ENCODE data around the gene PLEKHO1. TPM values are rescaled to one million over a fixed set of nuclear protein-coding genes. Genes with fewer than 3 reads are reported as not detected.
"Not testable (repeated sequence)": the region's sequence is repeated elsewhere in the genome, so short reads cannot be mapped to it uniquely, and the experiment has no call there.

PLEKHO1 gene
- total and polyA plus RNA-seq, 2 donors, result 74.8 to 119 TPM

GRCh38 chr1:150192012-150192411, 42.3 kb downstream of the PLEKHO1 start:
- Histone ChIP-seq H3K4me1 (ENCODE audit: control insufficient read depth in 2 of 2, insufficient read depth in 2 of 2, low read length in 2 of 2) (peaks cover 0 to 4% of the 10 kb centered on the region in 2 donors), H3K27ac (ENCODE audit: low read depth in 1 of 2, low read length in 1 of 2) (no peak overlapping the region), H3K36me3 (ENCODE audit: control insufficient read depth in 2 of 2, insufficient read depth in 2 of 2, low read length in 1 of 2) (no peaks in the 10 kb centered on the region), H3K9me3 (ENCODE audit: control insufficient read depth in 2 of 2, insufficient read depth in 1 of 2, low read length in 1 of 2) (no peaks in the 10 kb centered on the region), H3K27me3 (ENCODE audit: control insufficient read depth in 2 of 2, insufficient read depth in 1 of 2, low read length in 1 of 2) (no peaks in the 10 kb centered on the region), H3K4me3 (ENCODE audit: low read length in 2 of 2) (no peak overlapping the region)
- DNase-seq (ENCODE audit: low read depth in 6 of 9, low spot score in 9 of 9), result no peak
- 92% methylated on average over 2 of the region's 2 CpGs for WGBS

GRCh38 chr1:150194381-150195031, 44.8 kb downstream of the PLEKHO1 start:
- Histone ChIP-seq H3K27ac (ENCODE audit: low read depth in 1 of 2, low read length in 1 of 2) (no peak overlapping the region), H3K27me3 (ENCODE audit: control insufficient read depth in 2 of 2, insufficient read depth in 1 of 2, low read length in 1 of 2) (no peaks in the 10 kb centered on the region), H3K36me3 (ENCODE audit: control insufficient read depth in 2 of 2, insufficient read depth in 2 of 2, low read length in 1 of 2) (no peaks in the 10 kb centered on the region), H3K9me3 (ENCODE audit: control insufficient read depth in 2 of 2, insufficient read depth in 1 of 2, low read length in 1 of 2) (no peaks in the 10 kb centered on the region), H3K4me3 (ENCODE audit: low read length in 2 of 2) (no peak overlapping the region), H3K4me1 (ENCODE audit: control insufficient read depth in 2 of 2, insufficient read depth in 2 of 2, low read length in 2 of 2) (no peaks in the 10 kb centered on the region)
- DNase-seq (ENCODE audit: low read depth in 6 of 9, low spot score in 9 of 9), result no peak
- WGBS, result 97% methylated on average over 4 of the region's 4 CpGs

GRCh38 chr1:150196417-150196816, 46.7 kb downstream of the PLEKHO1 start:
- no peaks in the 10 kb centered on the region for H3K36me3 ChIP-seq (ENCODE audit: control insufficient read depth in 2 of 2, insufficient read depth in 2 of 2, low read length in 1 of 2)
- 94% methylated on average over 1 of the region's 1 CpG for WGBS
- no peak overlapping the region for H3K27ac ChIP-seq (ENCODE audit: low read depth in 1 of 2, low read length in 1 of 2)
- H3K4me1 ChIP-seq (ENCODE audit: control insufficient read depth in 2 of 2, insufficient read depth in 2 of 2, low read length in 2 of 2), result no peaks in the 10 kb centered on the region
- H3K9me3 ChIP-seq (ENCODE audit: control insufficient read depth in 2 of 2, insufficient read depth in 1 of 2, low read length in 1 of 2), result no peaks in the 10 kb centered on the region
- DNase-seq (ENCODE audit: low read depth in 6 of 9, low spot score in 9 of 9), result no peak
- no peaks in the 10 kb centered on the region for H3K27me3 ChIP-seq (ENCODE audit: control insufficient read depth in 2 of 2, insufficient read depth in 1 of 2, low read length in 1 of 2)
- H3K4me3 ChIP-seq (ENCODE audit: low read length in 2 of 2), result no peak overlapping the region

GRCh38 chr1:150207281-150207971, 57.7 kb downstream of the PLEKHO1 start:
- DNase-seq (ENCODE audit: low read depth in 6 of 9, low spot score in 9 of 9), result no peak
- 98% methylated on average over 7 of the region's 7 CpGs for WGBS
- Histone ChIP-seq H3K4me3 (ENCODE audit: low read length in 2 of 2) (no peak overlapping the region), H3K4me1 (ENCODE audit: control insufficient read depth in 2 of 2, insufficient read depth in 2 of 2, low read length in 2 of 2) (no peaks in the 10 kb centered on the region), H3K9me3 (ENCODE audit: control insufficient read depth in 2 of 2, insufficient read depth in 1 of 2, low read length in 1 of 2) (no peaks in the 10 kb centered on the region), H3K27ac (ENCODE audit: low read depth in 1 of 2, low read length in 1 of 2) (no peak overlapping the region), H3K27me3 (ENCODE audit: control insufficient read depth in 2 of 2, insufficient read depth in 1 of 2, low read length in 1 of 2) (no peaks in the 10 kb centered on the region), H3K36me3 (ENCODE audit: control insufficient read depth in 2 of 2, insufficient read depth in 2 of 2, low read length in 1 of 2) (no peaks in the 10 kb centered on the region)

GRCh38 chr1:150208460-150208859, 58.7 kb downstream of the PLEKHO1 start:
- WGBS, result 97% methylated on average over 6 of the region's 6 CpGs
- not testable (repeated sequence) for DNase-seq (ENCODE audit: low read depth in 6 of 9, low spot score in 9 of 9); H3K27me3 ChIP-seq (ENCODE audit: control insufficient read depth in 2 of 2, insufficient read depth in 1 of 2, low read length in 1 of 2)

More at GRCh38 chr1:150208460-150208859, 58.7 kb downstream of the PLEKHO1 start:
- H3K4me1 ChIP-seq (ENCODE audit: control insufficient read depth in 2 of 2, insufficient read depth in 2 of 2, low read length in 2 of 2); H3K36me3 ChIP-seq (ENCODE audit: control insufficient read depth in 2 of 2, insufficient read depth in 2 of 2, low read length in 1 of 2); H3K4me3 ChIP-seq (ENCODE audit: low read length in 2 of 2); H3K9me3 ChIP-seq (ENCODE audit: control insufficient read depth in 2 of 2, insufficient read depth in 1 of 2, low read length in 1 of 2); H3K27ac ChIP-seq (ENCODE audit: low read depth in 1 of 2, low read length in 1 of 2): not testable (repeated sequence)

Other genes starting within 250 kb of the PLEKHO1 start
- gene SV2A, start 232.1 kb upstream of the PLEKHO1 start, total RNA-seq, result 1.8 TPM
- gene SV2A, start 232.1 kb upstream of the PLEKHO1 start, polyA plus RNA-seq, result 2.0 TPM
- gene SF3B4, start 222.1 kb upstream of the PLEKHO1 start, total RNA-seq, result 8.3 TPM
- gene SF3B4, start 222.1 kb upstream of the PLEKHO1 start, polyA plus RNA-seq, result 28.6 TPM
- 0.90 TPM for gene MTMR11, start 213.0 kb upstream of the PLEKHO1 start, total RNA-seq
- gene MTMR11, start 213.0 kb upstream of the PLEKHO1 start, polyA plus RNA-seq, result 2.7 TPM
- gene OTUD7B, start 139.2 kb upstream of the PLEKHO1 start, total RNA-seq, result 1.8 TPM
- gene OTUD7B, start 139.2 kb upstream of the PLEKHO1 start, polyA plus RNA-seq, result 2.8 TPM
- 36.7 TPM for gene VPS45, start 82.1 kb upstream of the PLEKHO1 start, total RNA-seq
- 26.1 TPM for gene VPS45, start 82.1 kb upstream of the PLEKHO1 start, polyA plus RNA-seq
- gene ANP32E, start 86.2 kb downstream of the PLEKHO1 start, total RNA-seq, result 55.4 TPM
- 44.5 TPM for gene ANP32E, start 86.2 kb downstream of the PLEKHO1 start, polyA plus RNA-seq
- gene CA14, start 107.9 kb downstream of the PLEKHO1 start, total RNA-seq, result 0.09 TPM
- gene CA14, start 107.9 kb downstream of the PLEKHO1 start, polyA plus RNA-seq, result 0.14 TPM
- gene APH1A, start 119.1 kb downstream of the PLEKHO1 start, total RNA-seq, result 74.2 TPM
- 102 TPM for gene APH1A, start 119.1 kb downstream of the PLEKHO1 start, polyA plus RNA-seq
- gene C1orf54, start 122.9 kb downstream of the PLEKHO1 start, total RNA-seq, result 90.5 TPM
- gene C1orf54, start 122.9 kb downstream of the PLEKHO1 start, polyA plus RNA-seq, result 65.6 TPM
- 3.4 TPM for gene CIART, start 132.6 kb downstream of the PLEKHO1 start, total RNA-seq
- gene CIART, start 132.6 kb downstream of the PLEKHO1 start, polyA plus RNA-seq, result 3.1 TPM
- 97.1 TPM for gene MRPS21, start 143.9 kb downstream of the PLEKHO1 start, total RNA-seq
- 114 TPM for gene MRPS21, start 143.9 kb downstream of the PLEKHO1 start, polyA plus RNA-seq
- gene PRPF3, start 171.6 kb downstream of the PLEKHO1 start, total RNA-seq, result 57.2 TPM
- gene PRPF3, start 171.6 kb downstream of the PLEKHO1 start, polyA plus RNA-seq, result 79.3 TPM
- 6.2 TPM for gene RPRD2, start 214.2 kb downstream of the PLEKHO1 start, total RNA-seq
- gene RPRD2, start 214.2 kb downstream of the PLEKHO1 start, polyA plus RNA-seq, result 7.1 TPM

Data from thymus (tissue), 11 donors.